H9 (cell line): ENCODE measurements around the gene VPS45. TPM values are rescaled to one million over a fixed set of nuclear protein-coding genes. Genes with fewer than 3 reads are reported as not detected.

Source experiments
- DNase-seq: peaks from one replicate; pipeline ENCODE4 v3.0.0-alpha.2; 2017
- H2AFZ ChIP-seq: one replicate; pipeline ENCODE4 v1.6.1; 2013; ENCODE audit warnings: mild to moderate bottlenecking, low read length, control low read depth, moderate library complexity
- H2AK5ac ChIP-seq: 2 replicates; pipeline ENCODE4 v1.6.1; 2013; ENCODE audit warnings: low read length, control low read depth, mixed read lengths; ENCODE audit not compliant: insufficient read length
- H2BK120ac ChIP-seq: one replicate; pipeline ENCODE4 v1.6.1; 2013; ENCODE audit warnings: low read depth, mild to moderate bottlenecking, low read length, control low read depth, inconsistent platforms; ENCODE audit not compliant: poor library complexity, severe bottlenecking
- H2BK12ac ChIP-seq: 2 replicates; pipeline ENCODE4 v1.6.1; 2013; ENCODE audit warnings: low read length, control low read depth, mixed read lengths, low read depth; ENCODE audit not compliant: insufficient read length
- H2BK15ac ChIP-seq: 2 replicates; pipeline ENCODE4 v1.6.1; 2013; ENCODE audit warnings: low read depth, low read length, control low read depth
- H2BK20ac ChIP-seq: one replicate; pipeline ENCODE4 v1.6.1; 2013; ENCODE audit warnings: low read depth, mild to moderate bottlenecking, low read length, control low read depth, inconsistent platforms; ENCODE audit not compliant: poor library complexity, severe bottlenecking
- H2BK5ac ChIP-seq: 2 replicates; pipeline ENCODE4 v1.6.1; 2013; ENCODE audit warnings: low read length, control low read depth, mixed read lengths; ENCODE audit not compliant: insufficient read length
- H3K14ac ChIP-seq: 2 replicates; pipeline ENCODE4 v1.6.1; 2013; ENCODE audit warnings: low read length, control low read depth; ENCODE audit not compliant: insufficient read depth
- H3K18ac ChIP-seq: 2 replicates; pipeline ENCODE4 v1.6.1; 2013; ENCODE audit warnings: low read depth, mild to moderate bottlenecking, mixed read lengths, low read length, control low read depth; ENCODE audit not compliant: insufficient read length
- H3K23ac ChIP-seq: 2 replicates; pipeline ENCODE4 v1.6.1; 2013; ENCODE audit warnings: low read length, control low read depth, mixed read lengths, low read depth; ENCODE audit not compliant: insufficient read length
- H3K23me2 ChIP-seq: 2 replicates; pipeline ENCODE4 v1.6.1; 2013; ENCODE audit warnings: low read depth, mild to moderate bottlenecking, mixed read lengths, low read length, control low read depth; ENCODE audit not compliant: insufficient read length, poor library complexity, severe bottlenecking
- H3K27ac ChIP-seq: 2 replicates; pipeline ENCODE4 v1.5.1; 2013; ENCODE audit warnings: low read length, control low read depth, mixed read lengths, low read depth; ENCODE audit not compliant: insufficient read length
- H3K27me3 ChIP-seq: 2 replicates; pipeline ENCODE4 v1.6.1; 2013; ENCODE audit warnings: low read length, control low read depth, inconsistent platforms; ENCODE audit not compliant: insufficient read depth
- H3K4ac ChIP-seq: 2 replicates; pipeline ENCODE4 v1.6.1; 2013; ENCODE audit warnings: low read depth, mild to moderate bottlenecking, control low read depth, inconsistent platforms, low read length, moderate library complexity
- H3K4me1 ChIP-seq: 2 replicates; pipeline ENCODE4 v1.6.1; 2013; ENCODE audit warnings: low read length, control low read depth, inconsistent platforms; ENCODE audit not compliant: insufficient read depth
- H3K4me2 ChIP-seq: 2 replicates; pipeline ENCODE4 v1.6.1; 2013; ENCODE audit warnings: low read length, control low read depth, mixed read lengths; ENCODE audit not compliant: insufficient read length, insufficient read depth
- H3K56ac ChIP-seq: 2 replicates; pipeline ENCODE4 v1.6.1; 2013; ENCODE audit warnings: low read depth, mild to moderate bottlenecking, mixed read lengths, low read length, control low read depth; ENCODE audit not compliant: insufficient read length
- H3K79me1 ChIP-seq: 2 replicates; pipeline ENCODE4 v1.6.1; 2013; ENCODE audit warnings: low read depth, mild to moderate bottlenecking, moderate library complexity, low read length, control low read depth, inconsistent platforms; ENCODE audit not compliant: insufficient read depth, poor library complexity, severe bottlenecking
- H3K79me2 ChIP-seq: 2 replicates; pipeline ENCODE4 v1.6.1; 2013; ENCODE audit warnings: low read length, control low read depth, inconsistent platforms; ENCODE audit not compliant: insufficient read depth
- H3K9ac ChIP-seq: 2 replicates; pipeline ENCODE4 v1.6.1; 2013; ENCODE audit warnings: low read length, control low read depth, mixed read lengths; ENCODE audit not compliant: insufficient read length; ENCODE audit errors: extremely low read depth
- H3K9me3 ChIP-seq: one replicate; pipeline ENCODE4 v1.6.1; 2013; ENCODE audit warnings: low read depth, low read length, inconsistent platforms; ENCODE audit not compliant: control insufficient read depth
- H3T11ph ChIP-seq: one replicate; pipeline ENCODE4 v1.6.1; 2013; ENCODE audit warnings: mild to moderate bottlenecking, low read length, control low read depth, inconsistent platforms
- H4K20me1 ChIP-seq: one replicate; pipeline ENCODE4 v1.6.1; 2013; ENCODE audit not compliant: control insufficient read depth, insufficient read length, insufficient read depth
- H4K5ac ChIP-seq: 2 replicates; pipeline ENCODE4 v1.6.1; 2013; ENCODE audit warnings: low read depth, mild to moderate bottlenecking, mixed read lengths, low read length, control low read depth; ENCODE audit not compliant: insufficient read length
- H4K8ac ChIP-seq: replicated peaks from 2 replicates; pipeline ENCODE4 v1.6.1; 2013; ENCODE audit warnings: low read length, control low read depth, mixed read lengths, low read depth; ENCODE audit not compliant: insufficient read length
- H4K91ac ChIP-seq: 2 replicates; pipeline ENCODE4 v1.6.1; 2013; ENCODE audit warnings: low read depth, mild to moderate bottlenecking, moderate library complexity, mixed read lengths, low read length, control low read depth; ENCODE audit not compliant: insufficient read length
- H3K27ac Mint-ChIP-seq, 3 experiments: 2 replicates in 2 of 3; 3 replicates in 1 of 3; pipeline ENCODE4 v1.8.0; 2020 to 2021; ENCODE audit warnings: mixed read lengths in 3 of 3, mild to moderate bottlenecking in 1 of 3, moderate library complexity in 1 of 3
- H3K27me3 Mint-ChIP-seq: 2 replicates; pipeline ENCODE4 v1.8.0; 2021; ENCODE audit warnings: low read depth, mild to moderate bottlenecking, moderate library complexity, mixed read lengths
- H3K36me3 Mint-ChIP-seq, 3 experiments: 2 replicates in 2 of 3; 3 replicates in 1 of 3; pipeline ENCODE4 v1.8.0; 2020 to 2021; ENCODE audit warnings: low read depth in 3 of 3, mixed read lengths in 3 of 3; ENCODE audit not compliant: insufficient read depth in 1 of 3
- H3K4me1 Mint-ChIP-seq, 2 experiments: 2 replicates each; pipeline ENCODE4 v1.8.0; 2020; ENCODE audit warnings: mixed read lengths in 2 of 2
- H3K4me3 Mint-ChIP-seq, 2 experiments: 2 replicates in 1 of 2; 3 replicates in 1 of 2; pipeline ENCODE4 v1.8.0; 2020 to 2021; ENCODE audit warnings: mild to moderate bottlenecking in 2 of 2, mixed read lengths in 2 of 2, moderate library complexity in 1 of 2
- H3K9me3 Mint-ChIP-seq, 2 experiments: 2 replicates in 1 of 2; 3 replicates in 1 of 2; pipeline ENCODE4 v1.8.0; 2020; ENCODE audit warnings: mild to moderate bottlenecking in 2 of 2, mixed read lengths in 2 of 2, moderate library complexity in 1 of 2
- CTCF ChIP-seq: fragments of 200-600 bp; sonication (generic); conservative IDR thresholded peaks from 3 replicates; pipeline ENCODE4 v1.8.0; 2021; ENCODE audit warnings: antibody characterized with exemption, mild to moderate bottlenecking
- total RNA-seq: library from RNA; stranded (reverse); gene quantifications from 2 replicates; pipeline ENCODE4 v1.2.1, GENCODE V29; 2021

VPS45 gene
- total RNA-seq, 1 experiment from 2014 or later = 31.8 TPM

- no peak overlapping the region for H3K4ac ChIP-seq
- H3K79me2 ChIP-seq = no peaks in the 10 kb centered on the region
- Mint-ChIP-seq H3K27ac (no peak overlapping the region), H3K9me3 (no peaks in the 10 kb centered on the region), H3K4me3 (no peak overlapping the region), H3K27me3 (no peaks in the 10 kb centered on the region), H3K36me3 (no peaks in the 10 kb centered on the region), H3K4me1 (peaks cover 4 to 5% of the 10 kb centered on the region in 2 experiments; a peak in 2 of 4 replicates)
- H3K9me3 ChIP-seq = no peaks in the 10 kb centered on the region
- no peak overlapping the region for H4K8ac ChIP-seq
- no peak overlapping the region for H2AFZ ChIP-seq
- no peak overlapping the region for H2BK5ac ChIP-seq
- no peak overlapping the region for H2BK20ac ChIP-seq
- no peaks in the 10 kb centered on the region for H3K23me2 ChIP-seq
- no peak overlapping the region for H3K4me2 ChIP-seq
- no peak overlapping the region for H3K27ac ChIP-seq
- DNase-seq = no peak
- no peak overlapping the region for H3K9ac ChIP-seq
- H4K5ac ChIP-seq = no peak overlapping the region
- no peak overlapping the region for H3K14ac ChIP-seq
- H4K20me1 ChIP-seq = no peaks in the 10 kb centered on the region
- no peak overlapping the region for H3T11ph ChIP-seq
- H2BK120ac ChIP-seq = no peak overlapping the region
- no peak overlapping the region for H2AK5ac ChIP-seq
- no peak overlapping the region for H2BK12ac ChIP-seq
- H4K91ac ChIP-seq = no peak overlapping the region
- no peak overlapping the region for H2BK15ac ChIP-seq
- no peak for TF ChIP-seq CTCF
- no peak overlapping the region for H3K56ac ChIP-seq
- no peak overlapping the region for H3K18ac ChIP-seq
- H3K4me1 ChIP-seq = no peaks in the 10 kb centered on the region
- H3K27me3 ChIP-seq = no peaks in the 10 kb centered on the region
- no peaks in the 10 kb centered on the region for H3K79me1 ChIP-seq
- no peak overlapping the region for H3K23ac ChIP-seq
Observed at GRCh38 chr1:150141452-150141851, 73.9 kb downstream of the VPS45 start.
